NCI-H526 (cell line): Measurements from ENCODE around the gene SIVA1.

Experiments
- DNase-seq, 2 experiments: peaks; one replicate each; lab custom pipeline; 2025; lab: John Stamatoyannopoulos, UW

Gene SIVA1

GRCh38 chr14:104771918-104772706 lies 19.2 kb downstream of the SIVA1 start:
- DNase-seq, result no peak

- DNase-seq, result no peak
These were observed 20.0 kb downstream of the SIVA1 start for GRCh38 chr14:104772707-104773504.

DNA sequence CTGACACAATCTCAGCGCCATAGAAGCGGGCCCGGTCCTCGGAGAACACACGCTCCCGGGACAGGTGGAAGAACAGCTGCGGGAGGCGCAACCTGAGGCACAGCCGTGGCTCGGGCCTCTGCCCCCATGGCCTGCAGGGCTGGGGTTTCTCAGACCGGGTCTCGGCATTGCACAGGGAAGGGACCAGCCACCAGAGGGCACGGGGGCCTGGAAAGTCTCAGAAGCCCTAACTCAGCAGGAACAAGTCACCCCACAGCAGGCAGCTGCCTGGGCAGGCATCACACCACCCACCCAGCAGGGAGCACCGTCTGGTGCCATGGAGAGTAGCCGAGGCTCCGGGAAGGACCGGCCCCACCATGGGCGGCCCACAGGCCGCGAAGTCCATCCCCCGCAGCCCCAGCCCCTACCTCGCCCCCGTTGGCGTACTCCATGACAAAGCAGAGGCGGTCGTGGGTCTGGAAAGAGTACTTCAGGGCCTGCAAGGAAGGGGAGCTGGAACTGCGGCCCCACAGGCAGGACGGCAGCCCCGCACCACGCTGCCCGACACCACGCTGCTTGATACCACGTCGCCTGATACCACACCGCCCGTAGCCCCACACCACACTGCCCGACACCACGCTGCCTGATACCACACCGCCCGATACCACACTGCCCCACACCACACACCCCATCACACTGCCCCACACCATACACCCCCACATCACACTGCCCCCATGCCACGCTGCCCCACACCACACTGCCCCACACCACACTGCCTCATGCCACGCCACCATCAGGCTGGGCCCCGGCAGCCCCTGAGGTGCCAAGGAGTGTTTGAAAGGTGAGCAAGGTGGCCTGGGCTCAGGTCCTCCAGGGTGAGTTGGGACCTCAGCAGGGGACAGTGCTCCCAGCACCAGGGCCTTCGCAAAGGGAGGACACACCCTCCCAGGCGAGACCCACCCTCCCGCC lies 20.8 kb downstream of the SIVA1 start:
- DNase-seq, result peak in 1 of 2 experiments; percentile 29

GRCh38 chr14:104774453-104775072 lies 21.6 kb downstream of the SIVA1 start:
- DNase-seq, result no peak

GRCh38 chr14:104775073-104775489 lies 22.1 kb downstream of the SIVA1 start:
- no peak for DNase-seq

GRCh38 chr14:104776481-104776880 lies 23.5 kb downstream of the SIVA1 start:
- DNase-seq, result no peak

- DNase-seq, result no peak
These were observed 24.2 kb downstream of the SIVA1 start for GRCh38 chr14:104776961-104777807.

DNA sequence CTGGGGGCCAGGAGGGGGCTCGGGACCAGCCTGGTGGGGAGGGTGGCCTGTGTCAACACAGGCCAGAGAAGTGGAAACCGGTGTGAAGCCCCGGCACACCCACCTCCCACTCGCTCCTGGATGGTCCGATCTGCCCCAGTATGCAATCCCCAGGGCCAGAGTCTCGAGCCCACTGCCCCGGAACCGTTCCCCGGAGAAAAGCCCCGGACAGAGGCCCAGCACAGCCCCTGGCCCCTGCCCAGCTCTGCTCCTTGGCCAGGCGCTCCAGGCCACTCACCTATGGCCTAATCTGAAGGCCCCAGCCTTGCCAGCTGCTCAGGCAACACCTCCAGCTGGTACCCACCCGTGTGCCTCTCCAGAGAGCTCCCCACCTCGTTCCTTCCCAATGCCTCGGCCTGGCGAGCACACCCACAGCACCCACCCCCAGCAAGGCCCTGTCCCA lies 24.9 kb downstream of the SIVA1 start:
- DNase-seq, result no peak

DNA sequence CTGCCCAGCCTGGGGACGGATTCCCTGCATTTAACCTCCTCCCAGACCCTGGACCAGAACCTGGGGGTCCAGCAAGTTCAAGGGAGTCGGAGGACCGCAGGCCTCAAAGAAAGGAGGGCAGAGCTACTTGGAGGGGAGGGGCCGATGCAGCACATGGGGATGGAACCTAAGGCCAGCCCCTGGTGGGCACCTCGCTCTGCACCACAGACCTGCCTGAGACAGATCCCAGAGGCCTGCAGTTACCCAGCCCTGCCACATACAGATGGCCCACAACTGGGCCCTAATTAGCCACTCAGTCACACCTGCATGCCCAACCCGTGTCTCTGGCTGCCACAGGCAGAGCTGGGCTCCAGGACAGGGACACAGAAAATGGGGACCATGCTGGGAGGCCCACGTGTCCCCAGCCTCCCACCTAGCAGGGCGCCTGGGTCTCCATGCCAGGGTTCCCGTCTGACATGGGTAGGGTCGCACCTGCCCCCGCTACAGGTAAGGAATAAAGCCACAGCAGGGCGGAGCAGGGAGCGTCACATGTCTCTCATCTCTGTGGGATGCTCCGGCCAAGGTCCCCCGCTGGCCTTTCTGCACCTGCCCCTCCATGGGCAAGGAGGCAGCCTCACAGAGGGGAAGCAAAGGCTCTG lies 25.9 kb downstream of the SIVA1 start:
- no peak for DNase-seq

DNA sequence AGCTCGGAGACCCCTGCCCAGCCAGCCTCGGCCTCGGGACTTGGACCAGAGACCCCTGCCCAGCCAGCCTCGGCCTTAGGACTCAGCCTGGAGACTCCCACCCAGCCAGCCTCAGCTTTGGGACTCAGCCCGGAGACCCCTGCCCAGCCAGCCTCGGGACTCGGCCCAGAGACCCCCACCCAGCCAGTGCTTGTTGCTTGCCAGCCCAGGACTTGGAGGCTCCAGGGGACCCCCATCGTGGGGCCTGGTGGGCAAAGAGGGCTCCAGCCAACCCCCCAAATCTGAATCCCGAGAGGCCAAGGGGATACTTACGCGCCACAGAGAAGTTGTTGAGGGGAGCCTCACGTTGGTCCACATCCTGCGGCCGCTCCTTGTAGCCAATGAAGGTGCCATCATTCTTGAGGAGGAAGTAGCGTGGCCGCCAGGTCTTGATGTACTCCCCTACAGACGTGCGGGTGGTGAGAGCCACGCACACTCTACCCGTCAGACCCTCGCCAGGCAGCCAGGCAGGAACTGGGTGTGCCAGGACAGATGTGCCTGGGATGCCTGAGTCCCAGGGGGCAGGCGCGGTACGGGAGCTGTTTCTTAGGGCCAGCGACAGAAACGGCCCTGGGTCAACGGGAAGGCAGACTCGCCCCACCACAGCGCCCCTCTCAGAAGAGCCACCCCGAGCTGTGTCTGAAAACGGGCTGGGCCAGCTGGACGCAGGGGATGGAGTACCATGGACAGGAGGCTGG lies 27.0 kb downstream of the SIVA1 start:
- no peak for DNase-seq

- no peak for DNase-seq
These were observed 27.6 kb downstream of the SIVA1 start for GRCh38 chr14:104780513-104781030.

DNA sequence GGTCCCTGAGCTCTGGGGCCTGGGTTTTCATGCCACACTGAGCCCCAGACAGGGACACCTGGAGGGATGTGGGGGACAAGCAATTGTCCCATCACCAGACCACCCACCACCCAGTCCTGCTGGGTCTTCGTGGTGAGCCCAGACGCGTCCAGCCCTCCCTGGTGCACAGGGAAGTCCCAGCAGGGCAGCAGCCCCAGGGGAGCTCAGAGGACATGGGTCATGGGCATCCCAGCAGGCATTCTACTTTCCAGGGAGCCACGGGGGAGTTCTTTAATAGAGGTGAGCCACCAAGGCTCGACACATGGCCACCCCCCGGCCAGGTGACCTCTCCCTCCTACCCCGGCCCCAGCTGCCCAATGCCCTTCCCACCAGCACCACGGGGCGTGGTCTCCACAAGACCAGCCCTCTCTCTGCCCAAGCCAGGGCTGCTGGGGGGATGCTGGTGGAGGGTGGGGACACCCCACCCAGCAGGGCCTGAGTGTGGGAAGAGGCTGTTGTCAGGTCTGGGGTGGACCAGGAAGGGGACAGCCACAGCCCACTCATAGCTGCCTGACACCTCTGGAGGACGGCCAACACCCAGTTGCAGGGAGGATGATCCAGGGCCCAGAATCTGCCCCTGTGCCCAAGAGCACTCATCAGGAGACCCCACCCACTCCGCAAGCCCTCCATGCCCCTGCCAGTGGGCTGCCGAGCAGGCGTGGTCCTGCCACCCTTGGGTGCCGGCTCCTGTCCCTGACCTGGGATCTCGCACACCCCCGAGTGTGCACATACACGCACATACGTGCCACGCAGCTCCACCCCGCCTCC lies 28.5 kb downstream of the SIVA1 start:
- no peak for DNase-seq

DNA sequence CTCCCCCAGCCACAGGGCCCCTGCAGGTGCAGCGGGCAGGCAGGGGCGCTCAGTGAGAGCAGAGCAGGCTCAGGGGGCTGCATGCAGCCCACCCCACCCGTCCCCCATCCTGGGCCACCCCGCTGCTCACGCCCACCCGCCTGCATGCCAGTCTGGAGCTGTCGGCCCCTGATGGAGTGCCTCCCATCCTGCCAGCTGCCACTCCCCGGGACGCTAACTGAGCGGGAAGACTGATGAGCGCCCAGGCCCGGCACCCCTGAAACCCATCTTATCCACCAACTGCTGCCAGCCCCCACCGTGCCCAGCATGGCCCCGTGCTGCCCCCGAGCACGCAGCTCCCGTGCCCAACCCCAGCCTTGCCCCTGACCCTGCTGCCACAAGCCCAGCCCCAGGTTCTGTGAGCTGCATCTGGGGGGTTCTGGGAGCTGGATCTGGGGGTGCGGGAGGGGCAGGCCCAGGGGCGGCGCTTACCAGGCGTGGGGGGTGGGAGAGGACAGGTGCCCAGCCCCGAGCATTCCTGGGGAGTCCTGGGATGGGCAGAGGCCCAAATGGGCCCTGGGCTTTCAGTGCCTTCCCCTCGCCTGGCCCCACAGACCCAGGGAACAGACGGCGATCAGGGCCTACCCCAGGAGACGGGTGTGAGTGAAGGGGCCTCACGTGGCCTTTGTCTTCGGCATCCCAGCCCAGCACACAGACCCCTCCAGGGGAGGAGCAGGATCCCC lies 29.3 kb downstream of the SIVA1 start:
- DNase-seq, result no peak

- no peak for DNase-seq
These were observed 29.8 kb downstream of the SIVA1 start for GRCh38 chr14:104782808-104783139.

GRCh38 chr14:104783484-104784217 lies 30.7 kb downstream of the SIVA1 start:
- no peak for DNase-seq

DNA sequence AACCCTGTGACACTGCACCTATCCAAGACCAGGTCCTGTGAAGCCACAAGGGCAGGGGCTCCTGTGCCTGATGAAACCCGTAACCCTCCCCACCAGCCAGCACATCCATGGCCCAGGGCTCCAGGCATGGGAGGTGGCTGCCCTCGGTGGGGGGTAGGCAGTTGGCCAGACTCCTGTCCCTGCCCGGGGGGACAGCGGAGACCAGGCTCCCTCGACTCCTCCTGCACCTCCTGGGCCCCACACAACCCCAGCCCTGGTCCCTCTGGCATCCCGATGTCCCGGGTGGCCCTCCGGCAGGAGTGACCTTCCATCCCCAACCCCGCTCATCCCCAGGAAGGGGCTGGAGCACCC lies 31.2 kb downstream of the SIVA1 start:
- DNase-seq, result no peak
